ENCODE measurements around the gene PXT1. TPM values are rescaled to one million over a fixed set of nuclear protein-coding genes. Genes with fewer than 3 reads are reported as not detected.

Gene PXT1
- total RNA-seq, 1 donor from 2014 or later = not detected

DNA sequence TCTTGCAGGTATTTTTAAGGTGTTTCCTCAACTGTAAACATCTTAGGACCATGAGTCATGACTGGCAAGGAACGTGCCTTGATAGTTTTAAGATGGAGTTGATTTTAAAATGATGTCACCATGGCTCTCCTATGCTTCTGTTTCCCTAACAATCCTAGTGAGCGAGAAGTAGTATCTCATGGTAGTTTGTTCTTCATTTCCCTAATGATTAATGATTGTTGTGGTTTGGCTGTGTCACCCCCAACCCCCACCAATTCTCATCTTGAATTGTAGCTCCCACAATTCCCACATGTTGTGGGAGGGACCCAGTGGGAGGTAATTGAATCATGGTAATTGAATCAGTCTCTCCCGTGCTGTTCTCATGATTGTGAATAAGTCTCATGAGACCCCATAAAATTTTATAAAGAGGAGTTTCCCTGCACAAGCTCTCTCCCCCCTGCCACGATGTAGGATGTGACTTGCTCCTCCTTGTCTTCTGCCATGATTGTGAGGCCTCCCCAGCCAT is 89.2 kb downstream of the PXT1 start:
- no peak for DNase-seq (ENCODE audit: low spot score in 2 of 2, unreplicated experiment in 2 of 2)
- Mint-ChIP-seq H3K9me3 (peaks cover 12% of the 10 kb centered on the region), H3K27ac (no peak overlapping the region), H3K36me3 (no peaks in the 10 kb centered on the region), H3K4me1 (peaks cover 27% of the 10 kb centered on the region), H3K4me3 (no peak overlapping the region), H3K27me3 (ENCODE audit: low read depth) (no peaks in the 10 kb centered on the region)
- TF ChIP-seq, protein P1, sequence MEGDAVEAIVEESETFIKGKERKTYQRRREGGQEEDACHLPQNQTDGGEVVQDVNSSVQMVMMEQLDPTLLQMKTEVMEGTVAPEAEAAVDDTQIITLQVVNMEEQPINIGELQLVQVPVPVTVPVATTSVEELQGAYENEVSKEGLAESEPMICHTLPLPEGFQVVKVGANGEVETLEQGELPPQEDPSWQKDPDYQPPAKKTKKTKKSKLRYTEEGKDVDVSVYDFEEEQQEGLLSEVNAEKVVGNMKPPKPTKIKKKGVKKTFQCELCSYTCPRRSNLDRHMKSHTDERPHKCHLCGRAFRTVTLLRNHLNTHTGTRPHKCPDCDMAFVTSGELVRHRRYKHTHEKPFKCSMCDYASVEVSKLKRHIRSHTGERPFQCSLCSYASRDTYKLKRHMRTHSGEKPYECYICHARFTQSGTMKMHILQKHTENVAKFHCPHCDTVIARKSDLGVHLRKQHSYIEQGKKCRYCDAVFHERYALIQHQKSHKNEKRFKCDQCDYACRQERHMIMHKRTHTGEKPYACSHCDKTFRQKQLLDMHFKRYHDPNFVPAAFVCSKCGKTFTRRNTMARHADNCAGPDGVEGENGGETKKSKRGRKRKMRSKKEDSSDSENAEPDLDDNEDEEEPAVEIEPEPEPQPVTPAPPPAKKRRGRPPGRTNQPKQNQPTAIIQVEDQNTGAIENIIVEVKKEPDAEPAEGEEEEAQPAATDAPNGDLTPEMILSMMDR (IDR thresholded peaks at IDR 0.05; ENCODE audit: unreplicated experiment) = no peak

DNA sequence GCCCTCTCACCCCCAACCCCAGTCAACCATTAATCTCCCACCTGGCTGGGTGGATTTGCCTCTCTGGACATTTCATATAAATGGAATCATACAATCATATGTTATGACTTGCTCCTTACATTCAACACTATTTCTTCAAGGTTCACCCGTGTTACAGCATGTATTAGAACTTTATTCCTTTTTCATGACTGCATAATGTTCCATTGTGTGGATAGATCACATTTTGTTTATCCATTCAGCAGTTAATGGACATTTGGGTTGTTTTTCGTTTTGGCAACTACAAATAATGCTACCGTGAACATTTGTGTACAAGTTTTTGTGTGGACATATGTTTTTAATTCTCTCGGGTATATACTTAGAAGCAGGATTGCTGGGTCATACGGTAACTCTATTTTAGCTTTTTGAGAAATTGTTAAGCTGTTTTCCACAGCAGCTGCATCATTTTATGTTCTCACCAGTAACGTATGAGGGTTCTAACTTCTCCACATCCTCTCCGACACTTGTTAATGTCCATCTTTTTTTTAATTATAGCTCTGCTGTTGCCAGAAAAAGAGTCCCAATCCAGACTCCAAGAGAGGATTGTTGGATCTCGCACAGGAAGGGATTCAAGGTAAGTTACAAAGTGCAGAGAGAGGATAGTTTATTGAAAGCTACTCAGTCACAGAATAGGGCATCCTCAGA is 90.0 kb downstream of the PXT1 start:
- TF ChIP-seq, protein P1 (IDR thresholded peaks at IDR 0.05; ENCODE audit: unreplicated experiment) = no peak
- H3K4me3 Mint-ChIP-seq = no peak overlapping the region
- DNase-seq (ENCODE audit: low spot score in 2 of 2, unreplicated experiment in 2 of 2) = no peak
- peaks cover 30% of the 10 kb centered on the region for H3K4me1 Mint-ChIP-seq
- H3K9me3 Mint-ChIP-seq = peaks cover 12% of the 10 kb centered on the region
- H3K27ac Mint-ChIP-seq = no peak overlapping the region
- no peaks in the 10 kb centered on the region for H3K27me3 Mint-ChIP-seq (ENCODE audit: low read depth)
- H3K36me3 Mint-ChIP-seq = no peaks in the 10 kb centered on the region

DNA sequence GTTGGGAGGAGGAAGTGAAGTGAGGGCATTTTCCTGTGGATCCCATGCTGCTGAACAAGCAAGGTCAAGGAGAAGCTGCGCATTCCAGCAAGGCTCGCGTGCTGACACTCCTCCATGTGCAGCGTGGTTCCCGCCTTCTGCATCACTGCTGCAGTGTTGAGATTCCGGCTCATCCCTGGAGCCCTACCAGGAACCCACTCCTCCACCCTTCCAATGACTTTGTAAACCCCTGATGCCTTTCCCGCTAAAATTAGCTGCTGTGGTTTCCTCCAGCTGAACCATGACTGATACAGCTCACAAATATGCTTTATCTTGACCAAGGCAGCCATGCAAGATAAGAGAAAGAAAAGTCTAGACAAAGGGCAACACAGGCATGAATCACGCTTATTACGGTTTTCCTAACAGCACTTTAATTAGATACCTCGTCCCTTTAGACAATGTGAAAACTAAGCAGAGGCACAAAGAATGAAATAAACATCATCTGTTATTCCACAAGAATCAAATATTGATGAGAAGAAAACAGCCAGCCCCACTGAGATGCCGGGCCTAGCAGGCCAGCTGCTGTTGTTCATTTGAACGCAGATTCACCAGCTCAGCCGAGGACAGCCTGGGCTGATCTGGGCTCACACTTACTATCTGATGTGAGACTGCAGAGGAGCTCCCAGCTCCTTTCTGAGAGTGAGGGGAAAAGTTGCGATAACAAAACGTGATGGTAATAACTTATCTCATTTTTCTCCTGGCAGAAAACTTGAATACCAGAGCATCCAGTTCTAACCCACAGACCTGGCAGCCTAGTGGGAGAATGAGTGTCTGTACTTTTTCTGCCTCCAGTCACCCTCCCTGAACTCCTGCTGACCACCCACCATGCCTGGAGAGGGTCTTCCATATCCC is 91.7 kb downstream of the PXT1 start:
- DNase-seq (ENCODE audit: low spot score in 2 of 2, unreplicated experiment in 2 of 2) = no peak
- Mint-ChIP-seq H3K9me3 (peaks cover 12% of the 10 kb centered on the region), H3K27me3 (ENCODE audit: low read depth) (no peaks in the 10 kb centered on the region), H3K27ac (peak overlapping the region; percentile 79), H3K4me1 (peaks cover 44% of the 10 kb centered on the region), H3K36me3 (no peaks in the 10 kb centered on the region), H3K4me3 (no peak overlapping the region)
- TF ChIP-seq, protein P1 (IDR thresholded peaks at IDR 0.05; ENCODE audit: unreplicated experiment) = no peak

DNA sequence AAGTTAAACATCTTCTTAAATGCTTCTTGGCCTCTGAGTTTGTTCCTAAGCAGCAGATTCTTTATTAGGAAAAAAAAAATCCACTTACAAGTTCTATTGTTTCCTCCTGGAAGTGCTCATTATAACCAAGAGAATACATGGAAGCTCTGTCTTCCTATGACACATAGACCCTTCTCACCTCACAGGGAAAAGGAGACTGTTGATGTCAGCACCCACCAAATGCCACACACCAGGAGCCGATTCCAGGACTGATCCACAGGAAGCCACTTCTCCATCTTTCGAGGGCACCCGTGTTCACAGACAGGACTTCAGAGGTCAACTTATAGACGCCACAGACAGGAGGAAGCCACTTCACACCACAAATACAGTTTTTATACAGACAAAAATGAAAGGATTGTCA is 92.6 kb downstream of the PXT1 start:
- TF ChIP-seq, protein P1 (IDR thresholded peaks at IDR 0.05; ENCODE audit: unreplicated experiment) = no peak
- peak overlapping the region; percentile 79 for H3K27ac Mint-ChIP-seq
- H3K27me3 Mint-ChIP-seq (ENCODE audit: low read depth) = no peaks in the 10 kb centered on the region
- peaks cover 12% of the 10 kb centered on the region for H3K9me3 Mint-ChIP-seq
- peaks cover 44% of the 10 kb centered on the region for H3K4me1 Mint-ChIP-seq
- DNase-seq (ENCODE audit: low spot score in 2 of 2, unreplicated experiment in 2 of 2) = no peak
- H3K4me3 Mint-ChIP-seq = no peak overlapping the region
- no peaks in the 10 kb centered on the region for H3K36me3 Mint-ChIP-seq

DNA sequence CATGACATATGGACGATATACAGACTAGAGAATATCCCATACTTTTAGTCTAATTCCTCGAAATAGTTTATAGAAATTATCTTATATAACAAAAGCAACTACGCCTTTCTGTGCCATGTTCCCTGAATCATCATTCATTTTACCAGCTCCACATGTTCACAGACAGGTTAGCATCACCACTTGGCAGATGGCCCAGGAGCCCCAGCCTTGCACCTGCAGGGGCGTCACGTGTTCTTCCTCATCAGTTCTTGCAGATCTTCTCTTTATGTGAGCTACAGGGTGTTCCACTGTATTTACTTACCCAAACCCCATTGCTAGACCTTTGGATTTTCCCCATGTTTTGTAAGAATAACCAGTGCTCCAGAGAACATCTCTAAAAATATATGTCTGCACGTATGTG is 93.4 kb downstream of the PXT1 start:
- no peak overlapping the region for H3K4me3 Mint-ChIP-seq
- no peaks in the 10 kb centered on the region for H3K27me3 Mint-ChIP-seq (ENCODE audit: low read depth)
- peaks cover 44% of the 10 kb centered on the region for H3K4me1 Mint-ChIP-seq
- TF ChIP-seq, protein P1 (IDR thresholded peaks at IDR 0.05; ENCODE audit: unreplicated experiment) = no peak
- DNase-seq (ENCODE audit: low spot score in 2 of 2, unreplicated experiment in 2 of 2) = no peak
- H3K36me3 Mint-ChIP-seq = no peaks in the 10 kb centered on the region
- H3K27ac Mint-ChIP-seq = no peak overlapping the region
- H3K9me3 Mint-ChIP-seq = peaks cover 12% of the 10 kb centered on the region

Data from mesothelial cell of epicardium (in vitro differentiated cells).